ENCODE measurements around the gene DMD. TPM values are rescaled to one million over a fixed set of nuclear protein-coding genes. Genes with fewer than 3 reads are reported as not detected.

The DMD gene
- total RNA-seq, 4 donors from 2014 or later: 18.7 to 69.5 (median 38.5) TPM

- no peak for TF ChIP-seq POLR2A (IDR thresholded peaks at IDR 0.05)
- no peak for TF ChIP-seq POLR2AphosphoS5 (IDR thresholded peaks at IDR 0.05)
- TF ChIP-seq CTCF (IDR thresholded peaks at IDR 0.05): no peak
- no peak for TF ChIP-seq EP300 (IDR thresholded peaks at IDR 0.05)
- 71% methylated on average over 5 of the region's 5 CpGs for WGBS
- H3K4me3 ChIP-seq: no peak overlapping the region
- no peaks in the 10 kb centered on the region for H3K4me1 ChIP-seq
- no peak overlapping the region for H3K27ac ChIP-seq
- H3K9me3 ChIP-seq: no peaks in the 10 kb centered on the region
- H3K27me3 ChIP-seq: no peaks in the 10 kb centered on the region
- DNase-seq (ENCODE audit: low spot score in 2 of 2): no peak
- H3K36me3 ChIP-seq: no peaks in the 10 kb centered on the region
Observed at GRCh38 chrX:32370456-32371205, 840.7 kb downstream of the DMD start.

- no peak for TF ChIP-seq POLR2AphosphoS5 (IDR thresholded peaks at IDR 0.05)
- no peak for TF ChIP-seq CTCF (IDR thresholded peaks at IDR 0.05)
- no peak for TF ChIP-seq EP300 (IDR thresholded peaks at IDR 0.05)
- no peak for TF ChIP-seq POLR2A (IDR thresholded peaks at IDR 0.05)
- Histone ChIP-seq H3K27me3 (no peaks in the 10 kb centered on the region), H3K4me1 (no peaks in the 10 kb centered on the region), H3K36me3 (no peaks in the 10 kb centered on the region), H3K4me3 (no peak overlapping the region), H3K9me3 (no peaks in the 10 kb centered on the region), H3K27ac (no peak overlapping the region)
- DNase-seq (ENCODE audit: low spot score in 2 of 2): no peak
- 57% methylated on average over 7 of the region's 7 CpGs for WGBS
Observed at GRCh38 chrX:32293962-32294700, 917.2 kb downstream of the DMD start.

GRCh38 chrX:32289356-32289755 lies 922.0 kb downstream of the DMD start:
- Histone ChIP-seq H3K4me1 (no peaks in the 10 kb centered on the region), H3K27ac (no peak overlapping the region), H3K36me3 (no peaks in the 10 kb centered on the region), H3K27me3 (no peaks in the 10 kb centered on the region), H3K9me3 (no peaks in the 10 kb centered on the region), H3K4me3 (no peak overlapping the region)
- no peak for TF ChIP-seq CTCF (IDR thresholded peaks at IDR 0.05)
- TF ChIP-seq EP300 (IDR thresholded peaks at IDR 0.05): no peak
- no peak for TF ChIP-seq POLR2AphosphoS5 (IDR thresholded peaks at IDR 0.05)
- no peak for TF ChIP-seq POLR2A (IDR thresholded peaks at IDR 0.05)
- DNase-seq (ENCODE audit: low spot score in 2 of 2): no peak
- 77% methylated on average over 3 of the region's 3 CpGs for WGBS

GRCh38 chrX:32281853-32282252 lies 929.5 kb downstream of the DMD start:
- H3K9me3 ChIP-seq: no peaks in the 10 kb centered on the region
- no peaks in the 10 kb centered on the region for H3K27me3 ChIP-seq
- no peaks in the 10 kb centered on the region for H3K4me1 ChIP-seq
- no peaks in the 10 kb centered on the region for H3K36me3 ChIP-seq
- TF ChIP-seq EP300 (IDR thresholded peaks at IDR 0.05) (no peak), CTCF (IDR thresholded peaks at IDR 0.05) (no peak), POLR2AphosphoS5 (IDR thresholded peaks at IDR 0.05) (no peak), POLR2A (IDR thresholded peaks at IDR 0.05) (no peak)
- WGBS: 57% methylated on average over 1 of the region's 1 CpG
- H3K4me3 ChIP-seq: no peak overlapping the region
- no peak for DNase-seq (ENCODE audit: low spot score in 2 of 2)
- H3K27ac ChIP-seq: no peak overlapping the region

GRCh38 chrX:32280921-32281320 lies 930.4 kb downstream of the DMD start:
- no peaks in the 10 kb centered on the region for H3K27me3 ChIP-seq
- WGBS: 48% methylated on average over 3 of the region's 3 CpGs

More at GRCh38 chrX:32280921-32281320, 930.4 kb downstream of the DMD start:
- Histone ChIP-seq H3K4me3 (no peak overlapping the region), H3K27ac (no peak overlapping the region), H3K4me1 (no peaks in the 10 kb centered on the region), H3K9me3 (no peaks in the 10 kb centered on the region), H3K36me3 (no peaks in the 10 kb centered on the region)
- TF ChIP-seq POLR2AphosphoS5 (IDR thresholded peaks at IDR 0.05): no peak
- no peak for TF ChIP-seq EP300 (IDR thresholded peaks at IDR 0.05)
- no peak for TF ChIP-seq POLR2A (IDR thresholded peaks at IDR 0.05)
- no peak for TF ChIP-seq CTCF (IDR thresholded peaks at IDR 0.05)
- DNase-seq (ENCODE audit: low spot score in 2 of 2): no peak
